HepG2 (cell line): ENCODE measurements around the gene PITHD1. TPM values are rescaled to one million over a fixed set of nuclear protein-coding genes. Genes with fewer than 3 reads are reported as not detected.

Source experiments
- ETS1 ChIP-seq: sonication (generic); formaldehyde crosslinking; IDR thresholded peaks from 2 replicates; pipeline ENCODE4 v1.4.0; 2020; ENCODE audit warnings: missing genetic modification reagents
- FOXJ3 ChIP-seq: sonication (generic); formaldehyde crosslinking; IDR thresholded peaks from 2 replicates; pipeline ENCODE4 v1.4.0; 2020; ENCODE audit warnings: missing genetic modification reagents, mild to moderate bottlenecking, borderline replicate concordance
- HNRNPH1 ChIP-seq: fragments of 200-400 bp; formaldehyde crosslinking; optimal IDR thresholded peaks from 2 replicates; pipeline ENCODE3; 2017; ENCODE audit warnings: mild to moderate bottlenecking, low read depth, low read length
- KMT2A ChIP-seq: sonication (generic); formaldehyde crosslinking; IDR thresholded peaks from 2 replicates; pipeline ENCODE4 v1.4.0; 2020; ENCODE audit warnings: missing genetic modification reagents
- KMT2B ChIP-seq: IDR thresholded peaks from 2 replicates; pipeline ENCODE4 v1.6.1; 2016; ENCODE audit warnings: missing genetic modification reagents, missing compliant biosample characterization
- MXD4 ChIP-seq: IDR thresholded peaks from 2 replicates; pipeline ENCODE4 v1.6.1; 2016; ENCODE audit warnings: mild to moderate bottlenecking, missing biosample characterization, missing genetic modification reagents
- NPAS2 ChIP-seq: sonication (generic); formaldehyde crosslinking; IDR thresholded peaks from 2 replicates; pipeline ENCODE4 v1.8.0; 2022; ENCODE audit warnings: mild to moderate bottlenecking, missing genetic modification reagents, borderline replicate concordance
- PBX2 ChIP-seq: IDR thresholded peaks from 2 replicates; pipeline ENCODE4 v1.6.1; 2016; ENCODE audit warnings: control low read depth
- PHF5A ChIP-seq: IDR thresholded peaks from one replicate; pipeline ENCODE4 v1.6.1; 2018; ENCODE audit warnings: low read depth, missing genetic modification reagents; ENCODE audit not compliant: unreplicated experiment
- POGZ ChIP-seq: sonication (generic); formaldehyde crosslinking; IDR thresholded peaks from 2 replicates; pipeline ENCODE4 v1.4.0; 2020; ENCODE audit warnings: mild to moderate bottlenecking, missing genetic modification reagents
- RBFOX2 ChIP-seq: fragments of 200-400 bp; formaldehyde crosslinking; IDR thresholded peaks from 2 replicates; pipeline ENCODE4 v1.6.1; 2017; ENCODE audit warnings: low read depth, mild to moderate bottlenecking, low read length
- RFXAP ChIP-seq: sonication (generic); formaldehyde crosslinking; IDR thresholded peaks from 2 replicates; pipeline ENCODE4 v1.4.0; 2020; ENCODE audit warnings: missing genetic modification reagents, borderline replicate concordance
- UBTF ChIP-seq: sonication (generic); formaldehyde crosslinking; IDR thresholded peaks from 2 replicates; pipeline ENCODE4 v1.4.0; 2020; ENCODE audit warnings: mild to moderate bottlenecking, missing genetic modification reagents
- ZBTB21 ChIP-seq: sonication (generic); formaldehyde crosslinking; IDR thresholded peaks from 2 replicates; pipeline ENCODE4 v1.4.0; 2020; ENCODE audit warnings: missing genetic modification reagents
- ZBTB7B ChIP-seq: sonication (generic); formaldehyde crosslinking; IDR thresholded peaks from 2 replicates; pipeline ENCODE4 v1.4.0; 2020; ENCODE audit warnings: missing genetic modification reagents
- ZNF251 ChIP-seq: sonication (generic); formaldehyde crosslinking; IDR thresholded peaks from 2 replicates; pipeline ENCODE4 v1.9.0; 2021; ENCODE audit warnings: mild to moderate bottlenecking, missing genetic modification reagents
- ZNF512B ChIP-seq: sonication (generic); formaldehyde crosslinking; IDR thresholded peaks from 2 replicates; pipeline ENCODE4 v1.5.1; 2020; ENCODE audit warnings: missing genetic modification reagents, mild to moderate bottlenecking, borderline replicate concordance
- ZNF652 ChIP-seq: IDR thresholded peaks from 2 replicates; pipeline ENCODE4 v1.6.1; 2016; ENCODE audit warnings: low read depth, borderline replicate concordance
- ZNF770 ChIP-seq: sonication (generic); formaldehyde crosslinking; IDR thresholded peaks from 2 replicates; pipeline ENCODE4 v1.5.0; 2020; ENCODE audit warnings: mild to moderate bottlenecking, missing genetic modification reagents
- ZSCAN12 ChIP-seq: sonication (generic); formaldehyde crosslinking; IDR thresholded peaks from 2 replicates; pipeline ENCODE4 v1.9.0; 2021; ENCODE audit warnings: mild to moderate bottlenecking, missing genetic modification reagents
- polyA plus RNA-seq, 8 experiments: library from polyadenylated mRNA; depleted of rRNA in 3 of 8; stranded (reverse) in 7 of 8; unstranded in 1 of 8; fragments of >200 nt; fragmentation: Illumina TruSeq in 4 of 8; extraction: Trizol in 4 of 8; gene quantifications; 2 replicates each; pipeline versions ENCODE4 v1.2.1 to v1.2.3, GENCODE V29; 2011 to 2016; ENCODE audit warnings: low read depth in 4 of 8, missing spikeins in 1 of 8, mixed read lengths in 1 of 8; ENCODE audit not compliant: insufficient read depth in 1 of 8
- total RNA-seq, 5 experiments: library from RNA; depleted of rRNA; stranded (reverse); fragments of >200 nt; fragmentation: Illumina TruSeq; extraction: Trizol; gene quantifications; 2 replicates each; pipeline ENCODE4 v1.2.3, GENCODE V29; 2016; ENCODE audit warnings: low read depth in 1 of 5

The PITHD1 gene
- total and polyA plus RNA-seq, 2 of the 13 experiments (the other 11 are each of a cell fraction or from before 2014, with no cell fraction given): 28.0 to 37.3 TPM

- peak; percentile 66; the same call in 1 of the 2 replicates for TF ChIP-seq UBTF (CRISPR knock-in tag)
- no peak for TF ChIP-seq PHF5A
- TF ChIP-seq PBX2 (CRISPR knock-in tag): no peak
- TF ChIP-seq KMT2A (CRISPR knock-in tag): peak; percentile 81
- TF ChIP-seq POGZ (CRISPR knock-in tag): peak; percentile 17; the same call in 1 of the 2 replicates
- TF ChIP-seq ZNF251: no peak
- TF ChIP-seq ZBTB7B (CRISPR knock-in tag): peak; percentile 37; the same call in 1 of the 2 replicates
- TF ChIP-seq ZNF770 (CRISPR knock-in tag): no peak
- TF ChIP-seq HNRNPH1: no peak
- no peak for TF ChIP-seq ETS1
- TF ChIP-seq ZNF652 (CRISPR knock-in tag): no peak
- no peak for TF ChIP-seq NPAS2 (CRISPR knock-in tag)
- no peak for TF ChIP-seq FOXJ3 (CRISPR knock-in tag)
- TF ChIP-seq ZNF512B (CRISPR knock-in tag): no peak
- no peak for TF ChIP-seq ZBTB21
- peak; percentile 91 for TF ChIP-seq RBFOX2
- TF ChIP-seq KMT2B (CRISPR knock-in tag): peak; percentile 75; the same call in 1 of the 2 replicates
- TF ChIP-seq RFXAP (CRISPR knock-in tag): no peak; the same call in 1 of the 2 replicates
- no peak for TF ChIP-seq MXD4 (CRISPR knock-in tag)
- 0 out of 2 replicates have a peak, but pooled peaks have one; percentile 44 for TF ChIP-seq ZSCAN12
Measured at GRCh38 chr1:23777979-23778814, at the start of gene PITHD1 (continued).
